Pons (tissue), 1 donor: Measurements from ENCODE around the gene SNX8.
A peak's percentile ranks its signal among the peaks of the same experiment; 100 is the strongest.

Experiments used
- DNase-seq: peaks from one replicate; pipeline ENCODE4 v3.0.0-alpha.2; 2016; ENCODE audit warnings: low spot score

Gene SNX8

DNA sequence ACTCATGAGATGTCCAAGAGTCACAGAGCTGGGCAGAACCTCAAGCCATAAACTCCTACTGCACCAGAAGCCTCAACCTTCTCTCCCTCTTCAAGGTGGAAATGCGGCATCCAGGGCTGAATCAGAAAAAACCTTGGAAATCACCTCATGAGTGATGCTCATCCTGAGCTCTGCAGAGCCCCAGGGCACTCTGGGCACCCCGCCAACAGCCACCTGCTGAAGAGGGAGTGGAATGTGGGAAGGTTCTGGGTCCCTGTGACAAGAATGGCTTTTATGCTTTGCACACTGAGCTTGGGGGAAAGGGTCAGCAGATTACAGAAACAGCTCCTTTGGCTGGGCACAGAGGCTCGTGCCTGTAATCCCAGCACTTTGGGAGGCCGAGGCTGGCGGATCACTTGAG lies 53.4 kb downstream of the SNX8 start:
- DNase-seq, result no peak

DNA sequence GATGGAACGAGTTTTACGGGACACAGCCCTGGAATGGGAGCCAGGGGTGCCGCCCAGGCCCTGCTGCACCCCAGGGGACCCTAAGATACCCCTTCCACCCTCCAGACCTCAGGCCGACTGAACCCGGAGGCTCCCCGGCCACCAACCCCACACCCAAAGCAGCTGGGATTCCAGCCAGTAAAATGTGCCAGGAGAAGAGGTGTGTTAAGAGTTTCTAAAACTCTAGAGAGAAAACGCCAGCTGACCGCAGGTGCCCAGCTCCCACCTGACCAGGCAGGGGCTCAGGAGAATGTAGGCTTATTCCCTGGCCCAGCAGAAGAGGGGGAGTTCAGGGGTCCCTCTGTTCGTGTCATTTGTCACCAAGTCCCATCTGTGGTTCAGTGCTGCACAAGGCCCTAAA lies 54.8 kb downstream of the SNX8 start:
- no peak for DNase-seq

DNA sequence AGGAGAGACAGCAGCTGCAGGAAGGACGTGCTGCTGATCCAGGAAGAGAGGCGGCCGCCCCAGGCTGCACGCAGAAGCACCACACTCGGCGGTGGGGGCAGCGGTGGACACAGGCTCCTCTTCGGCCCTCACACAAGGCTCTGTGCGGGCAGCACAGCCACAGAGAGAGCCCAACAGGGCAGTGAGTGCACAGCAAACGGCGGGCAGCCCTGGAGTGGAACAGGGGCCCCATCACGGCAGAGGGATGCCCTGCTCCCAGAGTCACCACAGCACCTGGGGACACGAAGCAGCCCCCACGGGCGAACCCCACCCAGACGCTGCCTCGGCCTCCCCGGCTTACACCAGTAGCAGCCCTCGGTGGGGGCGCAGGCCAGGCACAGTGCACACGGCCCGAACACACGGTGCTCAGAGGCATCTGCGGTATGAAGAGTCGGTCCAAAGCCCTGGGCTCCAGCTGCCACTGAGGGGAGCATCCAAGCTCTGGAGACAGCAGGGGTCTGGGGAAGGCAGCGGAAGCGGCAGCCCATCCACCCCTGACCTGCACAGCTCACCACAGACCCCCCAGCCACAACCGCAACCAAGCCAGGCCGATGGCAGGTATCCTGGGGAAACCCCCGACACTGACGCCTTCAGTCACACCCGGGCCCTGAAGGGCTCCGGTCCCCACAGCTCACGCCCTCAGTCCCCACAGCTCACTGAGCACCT lies 55.4 kb downstream of the SNX8 start:
- no peak for DNase-seq

DNA sequence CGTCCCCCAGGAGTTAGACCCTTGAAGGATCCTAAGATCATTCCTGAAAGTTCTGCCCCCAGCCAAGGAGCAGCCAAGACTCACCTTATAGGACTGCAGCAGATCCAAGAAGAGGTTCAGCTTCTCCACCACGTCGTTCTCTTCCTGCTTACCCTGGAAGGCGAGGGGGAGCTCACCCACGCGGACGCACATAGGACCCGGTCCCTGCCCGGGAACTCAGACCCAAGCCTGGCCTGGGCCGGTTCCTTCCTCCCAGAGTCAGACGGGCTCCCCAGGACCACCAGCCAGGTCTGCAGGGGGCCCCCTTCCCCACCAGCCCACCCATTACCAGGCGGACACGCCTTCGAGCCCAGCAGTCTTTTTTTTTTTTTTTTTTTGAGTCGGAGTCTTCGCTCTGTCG lies 56.6 kb downstream of the SNX8 start:
- DNase-seq, result no peak

DNA sequence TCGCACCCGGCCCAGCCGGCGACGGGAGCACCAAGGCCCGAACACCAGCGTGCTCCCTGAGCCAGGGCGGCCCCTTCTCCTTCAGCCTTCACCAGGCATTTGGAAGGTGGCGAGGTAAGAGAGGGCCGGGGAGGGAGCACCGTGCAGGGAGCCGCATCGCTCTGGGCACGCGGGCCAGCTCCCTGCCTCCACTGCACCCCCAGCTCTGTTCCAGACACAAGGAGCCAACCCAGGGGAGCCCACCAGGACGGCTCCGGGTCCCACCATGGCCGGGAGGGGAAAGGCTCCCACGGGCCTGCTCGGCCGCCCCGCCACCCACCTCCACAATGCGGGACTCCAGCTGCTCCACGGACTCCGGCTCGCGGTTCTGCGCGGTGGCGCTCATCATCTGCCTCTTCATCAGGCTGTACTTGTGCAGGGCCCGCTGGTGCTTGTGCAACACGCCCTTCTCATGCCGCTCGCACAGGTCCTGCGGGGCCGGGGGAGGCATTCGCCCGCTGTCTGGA lies 57.1 kb downstream of the SNX8 start:
- DNase-seq, result no peak

DNA sequence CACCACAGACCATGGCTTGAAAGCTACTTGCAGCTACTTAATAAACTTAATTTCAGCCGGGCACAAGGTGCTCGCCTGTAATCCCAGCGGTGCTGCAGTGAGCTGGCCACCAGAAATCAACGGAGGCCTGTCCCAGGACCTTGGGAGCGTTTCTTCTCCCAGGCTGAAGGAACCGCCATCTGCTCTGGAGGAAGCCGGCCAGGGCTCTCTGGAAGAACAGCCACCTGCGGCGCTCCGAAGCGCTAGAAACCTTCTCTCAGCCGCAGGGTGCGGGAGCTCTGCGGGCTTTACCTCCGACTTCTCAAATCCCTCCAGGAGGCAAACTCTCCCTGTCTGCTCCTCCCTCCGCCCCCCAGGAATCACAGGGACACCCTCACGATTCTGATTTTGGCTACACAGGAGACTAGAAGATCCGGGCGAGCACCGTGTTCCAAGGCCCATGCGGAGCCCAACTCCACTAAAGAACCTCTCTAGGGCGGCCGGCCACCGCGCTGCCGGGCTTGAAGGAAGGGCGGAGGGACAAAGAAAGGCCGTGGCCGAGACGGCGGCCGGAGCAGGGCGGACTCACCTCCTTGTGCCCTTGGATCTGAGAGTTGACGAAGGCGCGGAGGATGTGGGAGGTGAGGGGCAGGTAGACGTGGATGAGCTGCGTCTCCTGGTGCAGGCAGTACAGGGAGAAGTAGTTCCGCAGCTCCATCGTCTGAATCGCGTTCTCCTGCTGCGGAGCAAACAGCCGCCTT lies 57.8 kb downstream of the SNX8 start:
- DNase-seq, result no peak

DNA sequence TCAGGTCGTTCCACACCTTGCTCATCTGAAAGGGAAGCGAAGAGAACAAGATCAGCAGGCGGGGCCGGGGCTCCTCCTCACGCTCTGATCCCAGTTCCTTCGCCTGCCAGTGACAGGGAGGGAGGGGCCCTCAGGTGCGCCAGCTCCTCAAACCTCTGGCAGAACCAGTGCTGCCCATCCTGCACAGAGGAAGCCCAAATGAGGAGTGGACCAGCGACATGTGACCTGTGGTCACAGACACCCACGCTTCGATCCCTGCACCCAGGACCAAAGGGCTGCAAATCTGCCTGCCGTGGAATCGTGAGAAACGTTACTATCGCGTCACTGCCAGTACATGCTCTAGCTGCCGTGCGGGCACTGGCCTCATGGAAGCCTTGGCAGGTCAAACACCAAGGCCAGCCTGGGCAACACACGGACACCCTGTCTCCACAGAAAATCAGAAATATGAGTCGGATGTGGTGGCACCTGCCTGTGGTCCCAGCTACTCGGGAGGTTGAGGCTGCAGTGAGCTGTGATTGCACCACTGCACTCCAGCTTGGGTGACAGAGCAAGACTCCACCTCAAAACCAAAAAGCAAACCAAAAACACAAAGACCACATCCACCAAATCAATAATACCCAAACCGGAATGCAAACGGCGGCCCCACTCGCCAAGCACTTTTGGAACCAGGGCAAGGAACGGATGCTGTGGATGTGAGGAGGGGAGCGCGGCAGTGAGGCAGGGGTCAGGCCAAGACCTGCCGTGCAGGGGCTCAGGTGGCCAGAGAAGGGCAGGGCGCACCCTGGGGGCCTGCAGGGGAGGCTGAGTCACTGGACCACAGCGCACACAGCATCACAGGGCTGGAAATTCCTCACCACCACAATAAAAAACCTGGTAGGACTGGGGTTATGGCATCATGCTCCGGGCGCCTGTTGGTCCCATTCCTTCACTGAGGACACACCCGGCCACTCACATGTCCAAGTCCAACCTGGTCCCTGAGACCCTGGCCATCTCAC lies 58.8 kb downstream of the SNX8 start:
- DNase-seq, result no peak

DNA sequence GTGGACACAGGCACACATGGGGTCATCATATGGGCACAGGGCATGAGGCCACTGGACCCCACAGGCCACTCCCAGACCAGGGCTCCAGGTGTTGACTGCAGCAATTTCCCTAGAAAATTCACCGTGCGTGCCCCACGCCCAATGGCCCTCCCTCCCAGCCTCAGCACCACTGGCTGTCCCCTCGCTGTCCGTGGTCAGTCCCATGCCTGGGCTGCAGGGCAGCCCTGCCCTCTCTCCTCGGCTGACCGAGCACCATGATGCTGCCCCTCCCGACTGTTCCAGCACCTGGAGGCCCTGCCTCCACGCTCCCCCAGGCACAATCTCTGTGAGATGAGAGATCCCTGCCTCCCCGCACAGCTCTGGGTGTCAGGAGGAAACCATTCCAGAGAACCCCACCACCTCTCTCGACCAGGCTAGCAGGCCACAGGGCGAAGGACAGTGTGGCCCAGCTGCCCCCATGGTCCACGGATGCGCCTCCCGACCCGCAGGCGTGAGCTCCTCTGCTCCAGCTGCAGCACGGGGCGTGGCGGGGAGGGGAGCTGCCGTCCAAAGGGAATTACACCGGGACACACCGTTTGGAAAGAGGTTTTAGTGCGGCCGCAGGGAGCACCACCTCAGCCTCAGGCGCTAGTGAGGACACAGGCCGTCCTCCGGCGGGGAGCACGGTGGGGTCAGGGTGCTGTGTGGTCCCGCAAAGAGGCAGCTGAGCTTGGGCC lies 59.7 kb downstream of the SNX8 start:
- DNase-seq, result no peak

DNA sequence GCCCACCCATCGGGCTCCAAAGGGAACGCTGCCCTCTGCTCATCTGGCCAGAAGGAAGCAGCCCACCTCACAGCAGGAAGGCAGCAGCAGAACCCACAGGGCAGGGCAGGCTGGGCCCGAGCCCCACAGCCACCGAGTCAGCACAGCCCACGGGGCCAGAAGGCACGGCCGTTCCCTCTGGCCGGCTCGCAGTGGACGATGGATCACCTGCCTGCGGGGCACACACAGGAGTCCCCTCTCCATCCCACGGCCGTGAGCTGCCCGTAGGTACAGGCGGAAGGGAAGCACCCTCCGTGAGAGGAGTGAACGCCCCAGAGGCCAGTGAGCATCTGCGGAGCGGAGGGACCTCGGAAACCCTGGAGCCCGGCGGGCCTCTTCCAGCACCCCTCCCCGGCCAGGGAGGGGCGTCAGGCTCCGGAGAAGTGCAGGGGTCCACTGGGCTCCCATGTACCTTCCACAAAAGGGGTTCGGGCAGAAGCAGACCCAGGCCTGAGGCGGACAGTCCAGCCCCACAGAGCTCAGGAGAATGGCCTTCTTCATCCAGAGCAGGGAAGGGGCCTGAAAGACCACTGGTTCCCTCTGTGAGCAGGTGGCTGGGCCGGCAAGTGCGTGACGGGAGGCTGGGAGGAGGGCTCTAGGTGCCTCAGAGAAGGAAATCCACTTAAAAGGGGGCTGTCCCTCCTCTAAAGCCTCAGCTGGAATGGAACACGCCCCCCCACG lies 60.6 kb downstream of the SNX8 start:
- DNase-seq, result no peak

DNA sequence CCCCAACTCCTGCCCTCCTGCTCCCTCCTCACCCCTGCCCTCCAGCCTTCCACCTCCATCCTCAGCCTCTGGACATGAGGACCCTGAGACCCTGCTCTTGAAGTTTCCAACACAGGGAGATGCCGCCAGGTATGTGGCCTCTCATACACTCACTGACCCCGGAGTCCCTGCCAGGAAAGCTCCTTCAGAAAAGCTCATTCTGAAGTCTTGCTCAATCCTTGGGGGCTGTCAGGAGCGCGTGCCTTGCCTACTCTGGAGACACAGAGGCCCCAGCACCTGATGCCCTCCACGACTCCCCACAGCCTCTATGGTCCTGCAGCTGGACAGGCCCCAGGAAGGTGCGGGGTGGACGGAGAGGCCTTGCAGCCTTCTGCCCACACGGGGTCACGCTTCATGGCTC lies 61.2 kb downstream of the SNX8 start:
- no peak for DNase-seq

DNA sequence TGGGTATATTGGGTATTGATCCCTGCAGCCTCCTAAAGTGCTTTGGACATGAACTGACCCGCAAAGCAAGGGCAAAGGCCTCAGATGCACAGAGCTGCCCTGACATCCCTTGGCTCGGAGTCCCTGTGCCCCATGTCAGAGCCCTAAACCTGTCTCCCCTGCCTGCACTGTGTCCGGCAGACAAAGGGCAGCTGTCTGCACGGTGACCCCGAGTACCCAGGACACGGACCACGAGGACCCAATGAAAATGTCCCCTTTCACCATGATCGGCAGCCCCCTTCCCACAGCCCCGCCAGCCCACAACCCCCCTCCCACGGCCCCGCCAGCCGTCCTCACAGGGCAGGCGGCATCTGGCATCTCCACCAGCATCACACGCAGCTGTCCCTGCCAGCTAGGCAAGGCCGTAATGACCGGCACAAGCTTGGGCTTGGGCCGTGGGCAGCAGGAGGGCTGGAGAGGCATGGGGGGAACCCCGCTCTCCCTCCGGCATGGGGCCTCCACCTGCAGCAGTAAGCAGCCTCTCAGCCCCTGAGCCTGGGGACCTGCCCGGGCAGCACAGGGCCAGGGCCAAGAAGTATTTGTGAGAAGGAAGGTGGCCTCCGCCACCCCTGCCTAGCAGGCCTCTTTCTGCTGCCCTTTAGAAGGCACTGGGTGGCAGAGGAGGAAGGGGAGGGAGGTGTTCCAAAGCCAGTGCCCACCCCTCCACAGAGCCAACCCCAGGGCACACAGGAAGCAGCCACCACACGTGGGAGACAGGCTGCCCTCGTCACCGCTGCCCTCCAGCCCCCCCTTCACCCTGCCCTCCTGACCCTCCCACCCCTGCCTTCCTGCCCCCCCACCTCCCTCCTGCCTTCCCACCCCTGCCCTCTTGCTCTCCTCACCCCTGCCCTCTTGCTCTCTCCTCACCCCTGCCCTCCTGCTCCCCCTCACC lies 62.1 kb downstream of the SNX8 start:
- DNase-seq, result no peak

DNA sequence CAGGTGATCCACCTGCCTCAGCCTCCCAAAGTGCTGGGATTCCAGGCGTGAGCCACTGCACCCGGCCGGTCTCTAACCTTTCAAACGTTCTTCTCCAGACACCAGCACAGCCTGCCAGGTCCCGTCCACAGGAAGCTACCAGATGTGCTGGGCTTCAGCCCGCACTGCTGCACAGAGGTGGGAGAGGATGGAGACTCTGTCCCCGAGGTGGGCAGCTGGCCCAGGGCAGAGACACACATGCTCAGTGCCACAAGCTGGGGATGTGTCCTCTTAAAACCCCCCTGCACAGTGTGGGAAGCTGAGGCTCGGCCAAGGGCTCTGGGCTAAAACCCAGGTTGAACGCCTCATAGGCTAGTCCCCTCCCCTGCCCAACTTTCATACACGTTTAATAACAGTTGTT lies 62.9 kb downstream of the SNX8 start:
- DNase-seq, result no peak

DNA sequence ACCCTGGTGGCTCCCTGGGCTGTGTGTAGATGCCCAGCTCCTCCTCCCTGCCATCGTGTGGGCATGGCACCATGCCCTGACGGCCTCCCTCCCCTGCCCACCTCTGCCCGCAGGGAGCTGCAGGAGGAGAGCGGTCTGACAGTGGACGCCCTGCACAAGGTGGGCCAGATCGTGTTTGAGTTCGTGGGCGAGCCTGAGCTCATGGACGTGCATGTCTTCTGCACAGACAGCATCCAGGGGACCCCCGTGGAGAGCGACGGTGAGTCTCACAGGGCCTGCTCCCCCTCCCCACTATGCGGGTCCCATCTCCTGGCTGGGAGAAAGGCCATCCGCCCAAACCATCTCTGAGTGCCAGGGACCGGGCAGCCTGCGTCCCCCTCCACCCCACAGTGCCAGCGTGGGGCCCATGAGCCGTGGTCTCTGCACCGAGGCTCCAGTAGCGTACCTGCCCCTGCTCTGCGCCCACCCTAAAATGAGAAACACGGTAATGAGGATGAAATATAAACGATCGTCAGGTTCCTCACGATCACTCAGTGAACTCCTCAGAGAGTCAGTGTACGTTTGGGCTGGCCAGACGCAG lies 64.4 kb downstream of the SNX8 start:
- no peak for DNase-seq

DNA sequence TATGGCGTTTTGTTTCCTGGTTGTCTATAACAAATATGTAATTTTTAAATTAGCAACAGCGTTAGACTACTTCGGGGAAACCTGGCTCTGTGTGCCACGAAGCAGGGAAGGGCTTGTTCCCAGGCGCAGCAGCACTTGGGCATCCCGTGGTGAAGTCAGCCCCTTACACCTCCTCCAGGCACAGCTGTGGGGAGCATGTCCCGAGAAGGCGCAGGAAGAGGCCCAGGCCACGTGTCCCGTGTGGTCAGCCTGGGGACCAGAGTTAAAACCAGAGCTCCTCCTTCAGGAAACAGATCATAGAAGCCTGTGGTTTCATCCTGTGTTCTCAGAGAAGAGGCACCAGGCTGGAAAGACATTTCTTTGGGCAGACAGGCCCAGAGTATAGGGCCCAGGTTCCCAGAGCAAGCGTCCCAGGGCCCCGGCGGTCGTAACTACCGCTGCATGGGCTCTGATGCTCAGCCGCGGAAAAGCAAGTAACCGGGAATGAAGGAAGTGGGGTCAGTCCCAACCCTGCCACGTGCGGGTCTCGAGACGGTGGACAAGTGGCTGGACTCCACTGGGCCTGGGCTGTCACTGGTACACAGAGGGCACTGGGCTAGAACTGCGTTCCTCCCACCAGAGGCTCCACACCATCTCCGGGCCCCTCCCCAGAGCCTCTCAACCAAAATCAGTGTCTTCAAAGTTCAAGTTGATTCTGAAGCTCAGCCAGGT lies 65.1 kb downstream of the SNX8 start:
- DNase-seq, result peak; percentile 73

DNA sequence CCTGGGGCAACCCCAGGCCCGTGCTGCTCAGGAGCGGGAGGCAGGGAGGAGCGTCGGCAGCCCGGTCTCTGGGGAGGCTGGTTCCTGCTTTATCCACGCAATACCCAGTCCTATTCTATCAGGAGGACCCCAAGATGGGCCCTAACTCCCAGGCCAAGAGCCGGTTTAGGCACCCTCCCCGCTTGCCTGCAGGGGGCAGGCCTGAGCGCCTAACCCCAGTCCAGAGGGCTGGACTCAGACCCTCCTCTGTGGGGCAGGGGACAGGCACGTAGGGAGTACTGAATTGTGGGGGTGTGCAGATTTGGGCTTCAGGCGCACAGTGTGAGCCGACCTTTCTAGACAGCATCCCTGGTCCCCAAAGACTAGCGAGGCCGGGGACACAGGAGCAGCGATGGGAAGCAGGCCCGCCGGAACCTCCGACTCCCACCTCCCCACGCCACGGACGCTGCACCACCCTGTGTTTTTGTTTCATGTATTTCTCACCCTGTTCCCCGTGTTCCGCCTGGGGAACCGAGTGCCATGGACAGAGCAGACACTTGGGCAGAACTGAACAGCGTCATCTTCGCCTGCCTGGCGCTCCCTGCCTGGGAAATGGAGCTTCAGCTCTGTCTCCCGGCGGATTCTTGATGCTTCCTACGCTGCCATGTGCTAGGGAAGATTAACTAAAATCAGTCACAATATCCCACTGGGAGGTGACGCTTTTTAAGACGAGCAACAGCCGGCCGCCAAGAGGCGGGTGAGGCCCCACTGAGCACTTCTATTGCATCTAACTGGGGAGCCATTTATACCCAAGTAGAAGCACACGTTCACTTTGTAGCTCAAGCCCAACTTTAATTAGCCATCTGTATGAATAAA lies 66.9 kb downstream of the SNX8 start:
- DNase-seq, result no peak

DNA sequence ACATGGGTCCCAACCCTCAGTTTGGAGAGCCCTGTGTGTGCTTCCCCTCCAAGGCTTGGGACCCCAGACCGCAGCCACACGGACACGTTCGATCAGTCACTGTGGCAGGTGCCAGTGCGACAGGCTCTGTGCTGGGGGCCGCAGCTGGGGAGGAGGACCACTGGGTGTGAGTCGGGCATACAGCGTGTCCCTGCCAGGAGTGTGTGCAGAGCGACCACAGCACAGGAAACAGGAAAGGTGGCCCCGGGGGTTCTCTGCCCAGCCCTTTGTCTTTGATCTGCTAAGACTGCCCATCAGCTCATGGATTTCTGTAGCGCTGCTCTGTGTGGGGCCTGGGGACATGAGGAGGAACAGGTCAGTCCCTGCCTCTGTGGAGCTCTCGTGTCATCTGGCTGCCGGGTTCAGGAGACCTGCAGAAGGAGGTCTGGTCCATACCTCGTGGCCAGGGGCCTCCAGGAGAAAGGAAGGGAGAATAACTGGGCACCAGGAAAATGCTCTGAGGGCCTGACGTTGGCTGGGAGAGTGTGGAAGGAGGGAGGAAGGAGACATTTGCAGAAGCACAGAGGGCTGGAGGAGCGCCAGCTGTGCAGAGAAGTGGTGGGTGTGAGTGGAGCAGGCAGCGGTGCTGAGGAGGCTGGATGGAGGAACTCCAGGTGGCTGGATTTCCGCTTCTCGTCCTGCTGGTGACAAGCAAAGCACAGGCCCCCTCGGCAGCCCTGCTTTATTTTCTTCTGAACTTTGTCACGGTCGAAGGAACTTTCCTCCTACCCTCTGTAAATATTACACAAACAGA lies 68.2 kb downstream of the SNX8 start:
- DNase-seq, result no peak

DNA sequence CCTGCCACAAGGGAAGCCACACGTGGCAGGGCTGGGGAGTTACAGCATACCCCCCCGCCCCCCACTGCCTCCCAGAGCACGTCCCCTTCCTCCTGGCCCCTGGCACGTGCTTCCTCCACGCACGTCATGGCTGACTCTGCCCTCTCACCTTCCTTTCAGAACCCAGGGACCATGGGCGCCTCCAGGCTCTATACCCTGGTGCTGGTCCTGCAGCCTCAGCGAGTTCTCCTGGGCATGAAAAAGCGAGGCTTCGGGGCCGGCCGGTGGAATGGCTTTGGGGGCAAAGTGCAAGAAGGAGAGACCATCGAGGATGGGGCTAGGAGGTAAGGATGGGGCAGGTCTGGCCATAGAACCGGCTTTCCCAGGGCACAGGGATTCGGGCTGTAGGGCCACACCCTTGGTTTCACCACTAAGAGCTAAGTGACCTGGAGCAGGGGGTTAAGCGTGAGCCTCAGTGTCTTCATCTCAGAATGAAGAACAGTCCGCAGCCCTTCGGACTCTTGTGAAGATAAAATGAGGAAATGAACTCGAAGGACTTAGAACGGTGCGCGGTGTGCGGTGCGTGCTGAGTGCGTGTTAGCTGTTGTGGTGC lies 69.7 kb downstream of the SNX8 start:
- DNase-seq, result no peak
